DMS114 treated with DMSO at 0.1 percent for 48 hours (cell line): ENCODE data around the gene PPT2.
"Not testable (repeated sequence)": the region's sequence is repeated elsewhere in the genome, so short reads cannot be mapped to it uniquely, and the experiment has no call there.

Experiments used
- DNase-seq: peaks from one replicate; lab custom pipeline; 2025; ENCODE audit not compliant: unreplicated experiment; lab: John Stamatoyannopoulos, UW

Gene PPT2

GRCh38 chr6:32175711-32176475 lies 22.0 kb downstream of the PPT2 start, which contains the start of gene AGPAT1:
TSS of gene AGPAT1 (minus strand) at chr6:32176084. CDS start at chr6:32171496, 4,588 bp downstream.
- peak; percentile 96 for DNase-seq

GRCh38 chr6:32176476-32177182 lies 22.7 kb downstream of the PPT2 start:
- no peak for DNase-seq

- no peak for DNase-seq
Measured at GRCh38 chr6:32177183-32177787, 23.3 kb downstream of the PPT2 start.

GRCh38 chr6:32177788-32178546 lies 24.0 kb downstream of the PPT2 start, which contains the start of gene RNF5:
TSS of gene RNF5 (plus strand) at chr6:32178405. CDS start at chr6:32178512, 107 bp downstream.
- peak; percentile 100 for DNase-seq

GRCh38 chr6:32178547-32179440 lies 24.9 kb downstream of the PPT2 start:
- no peak for DNase-seq

- DNase-seq = no peak
Measured at GRCh38 chr6:32179766-32180405, 25.9 kb downstream of the PPT2 start.

GRCh38 chr6:32181148-32181702 lies 27.3 kb downstream of the PPT2 start:
- DNase-seq = no peak

GRCh38 chr6:32181915-32182529 lies 28.1 kb downstream of the PPT2 start:
- no peak for DNase-seq

GRCh38 chr6:32182555-32182981 lies 28.6 kb downstream of the PPT2 start:
- DNase-seq = no peak

GRCh38 chr6:32183030-32183429 lies 29.1 kb downstream of the PPT2 start:
- no peak for DNase-seq

GRCh38 chr6:32183483-32184083 lies 29.6 kb downstream of the PPT2 start:
- DNase-seq = no peak

GRCh38 chr6:32184084-32184640 lies 30.2 kb downstream of the PPT2 start, which contains the start of gene AGER:
TSS of gene AGER (minus strand) at chr6:32184253. CDS start at chr6:32184222, 31 bp downstream.
- DNase-seq = no peak

GRCh38 chr6:32185681-32186131 lies 31.8 kb downstream of the PPT2 start:
- DNase-seq = peak; percentile 77

GRCh38 chr6:32186151-32186840 lies 32.4 kb downstream of the PPT2 start:
- not testable (repeated sequence) for DNase-seq

GRCh38 chr6:32187009-32187709 lies 33.2 kb downstream of the PPT2 start:
- DNase-seq = no peak

- DNase-seq = not testable (repeated sequence)
Measured at GRCh38 chr6:32187725-32188380, 33.9 kb downstream of the PPT2 start.
